Pancreas (tissue), 10 donors: Measurements from ENCODE around the gene RARRES2. TPM values are rescaled to one million over a fixed set of nuclear protein-coding genes. Genes with fewer than 3 reads are reported as not detected.

Experiments used
- ATAC-seq, 4 donors: fragments of 200-7000 bp; cut with Tn5 transposase; one replicate each; pipeline versions ENCODE4 v1.8.0 to v1.9.1; 2020; ENCODE audit warnings: mild to moderate bottlenecking in 4 of 4, moderate library complexity in 4 of 4
- DNase-seq, 6 donors: peaks; one replicate each; pipeline ENCODE4 v3.0.0-alpha.2; 2020
- FAIRE-seq: peaks from 2 replicates; lab custom pipeline; 2012; peaks lifted over from hg19 to GRCh38; lab: Jason Lieb, UNC
- H3K27ac ChIP-seq, 4 donors: fragments of 200-600 bp; sonication (generic); 1 replicate in 3 of 4; 2 replicates in 1 of 4; pipeline versions ENCODE4 v1.5.0 to v1.8.0; 2020
- H3K27me3 ChIP-seq, 4 donors: fragments of 200-600 bp; one replicate each; pipeline ENCODE4 v1.8.0; 2021
- H3K36me3 ChIP-seq, 3 donors: fragments of 200-600 bp; sonication (generic) in 1 of 3; one replicate each; pipeline versions ENCODE4 v1.5.0 to v1.8.0; 2020 to 2021
- H3K4me1 ChIP-seq, 3 donors: fragments of 200-600 bp; one replicate each; pipeline ENCODE4 v1.8.0; 2021
- H3K4me3 ChIP-seq, 4 donors: fragments of 200-600 bp; sonication (generic) in 2 of 4; one replicate each; pipeline versions ENCODE4 v1.5.0 to v1.8.0; 2020 to 2021
- H3K9me3 ChIP-seq, 4 donors: fragments of 200-600 bp; one replicate each; pipeline ENCODE4 v1.8.0; 2021
- CTCF ChIP-seq, 4 donors: fragments of 200-600 bp; sonication (generic) in 3 of 4; IDR thresholded peaks; one replicate each; pipeline versions ENCODE4 v1.5.0 to v1.8.0; 2021; ENCODE audit warnings: antibody characterized with exemption in 4 of 4
- WGBS, 2 donors: extraction: QIAGEN DNeasy Blood & Tissue Kit; methylation state at CpG; one replicate each; pipeline ENCODE4 v1.1.7; 2013; 5-methylcytosine and 5-hydroxymethylcytosine counted together
- intact Hi-C, 3 donors: fragments of 100-400 bp; cut with DNase I; formaldehyde crosslinking; loops; one replicate each; pipeline versions ENCODE4 v1.11.1 to v1.14.2; 2022
- polyA plus RNA-seq, 2 donors: library from polyadenylated mRNA; stranded (reverse); fragments of 200-250 nt; gene quantifications; one replicate each; pipeline ENCODE4 v1.2.3, GENCODE V29; 2013
- total RNA-seq, 6 donors: library from RNA; stranded (reverse); fragmentation: NEBNext Ultra II Directional in 4 of 6; extraction: Animal tissue kit (Norgen Biotek cat#: 25700) in 4 of 6; gene quantifications; one replicate each; pipeline versions ENCODE4 v1.2.1 to v1.2.4, GENCODE V29; 2021 to 2023
- donor health status: healthy with polysubstance abuse.
- donor health status: DM: no; HTN: no; CAD: no; lungs with moderate emphysema.
- donor health status: DM: no; HTN: no; CAD: no.
- donor health status: control.
- donor health status: control.
- donor health status: Bipolar disorder and iron deficiency.
- donor health status: DM: yes; HTN: yes; CAD: no.
- donor health status: DM: no; HTN: no; CAD: no.
- donor health status: DM: no; HTN: no; CAD: no.
- donor health status: DM: yes; HTN: yes; CAD: no.

Gene RARRES2
- total and polyA plus RNA-seq, 8 donors: 125 to 408 (median 236) TPM

GRCh38 chr7:150358988-150359621, 17.7 kb upstream of the RARRES2 start:
- Histone ChIP-seq H3K4me3 (no peak overlapping the region), H3K27me3 (no peaks in the 10 kb centered on the region), H3K27ac (no peak overlapping the region), H3K4me1 (peaks cover 5 to 11% (median 7%) of the 10 kb centered on the region in 3 donors), H3K9me3 (no peaks in the 10 kb centered on the region), H3K36me3 (no peaks in the 10 kb centered on the region)
- DNase-seq (no peak), FAIRE-seq (no peak), ATAC-seq (no peak)
- intact Hi-C loops: no loop called here
- 87 to 94% methylated on average over 4 of the region's 4 CpGs for WGBS, 2 donors
- TF ChIP-seq CTCF (IDR thresholded peaks at IDR 0.05): no peak

GRCh38 chr7:150358433-150358832, 17.0 kb upstream of the RARRES2 start:
- intact Hi-C loops: no loop called here
- H3K27me3 ChIP-seq: no peaks in the 10 kb centered on the region
- peaks cover 5 to 11% (median 7%) of the 10 kb centered on the region in 3 donors for H3K4me1 ChIP-seq
- DNase-seq (no peak), ATAC-seq (no peak), FAIRE-seq (no peak)
- no peak overlapping the region for H3K4me3 ChIP-seq
- H3K36me3 ChIP-seq: no peaks in the 10 kb centered on the region
- 92 to 95% methylated on average over 4 of the region's 4 CpGs for WGBS, 2 donors
- H3K9me3 ChIP-seq: no peaks in the 10 kb centered on the region
- H3K27ac ChIP-seq: no peak overlapping the region
- no peak for TF ChIP-seq CTCF (IDR thresholded peaks at IDR 0.05)

DNA sequence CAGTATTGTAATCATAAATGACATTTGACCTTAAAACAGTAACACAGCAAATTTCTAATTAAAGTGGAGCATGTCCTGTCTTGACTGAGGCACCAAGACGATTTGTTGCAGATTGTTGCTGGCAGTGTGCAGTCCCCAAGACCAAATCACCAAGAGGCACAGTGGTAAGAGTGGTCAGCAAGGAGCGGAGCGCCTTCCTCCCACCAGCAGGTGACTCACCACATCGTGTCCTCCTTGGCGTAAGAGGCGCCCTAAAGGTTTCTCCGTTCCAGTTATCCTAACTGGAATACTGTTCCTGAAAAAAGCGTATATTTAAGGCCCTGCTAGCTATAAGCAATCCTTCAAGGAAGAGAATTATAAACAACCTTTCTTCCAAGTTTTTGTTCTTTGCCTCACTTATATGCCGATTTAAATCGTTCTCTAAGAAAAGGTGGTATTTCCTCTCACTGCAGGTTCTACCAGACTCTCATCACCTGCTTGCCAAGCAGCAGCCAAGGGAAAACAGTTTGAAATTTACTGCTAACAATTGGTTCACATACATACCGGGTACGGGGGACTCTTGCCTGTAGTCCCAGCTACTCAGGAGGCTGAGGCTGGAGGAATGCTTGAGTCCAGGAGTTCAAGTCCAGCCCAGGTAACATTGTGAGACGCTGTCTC, 16.5 kb upstream of the RARRES2 start:
- Histone ChIP-seq H3K4me3 (no peak overlapping the region), H3K27me3 (no peaks in the 10 kb centered on the region), H3K4me1 (peaks cover 5 to 11% (median 7%) of the 10 kb centered on the region in 3 donors), H3K36me3 (no peaks in the 10 kb centered on the region), H3K27ac (no peak overlapping the region), H3K9me3 (no peaks in the 10 kb centered on the region)
- intact Hi-C loops: no loop called here
- DNase-seq (no peak), FAIRE-seq (no peak), ATAC-seq (no peak)
- 88 to 89% methylated on average over 13 of the region's 13 CpGs for WGBS, 2 donors
- no peak for TF ChIP-seq CTCF (IDR thresholded peaks at IDR 0.05)

DNA sequence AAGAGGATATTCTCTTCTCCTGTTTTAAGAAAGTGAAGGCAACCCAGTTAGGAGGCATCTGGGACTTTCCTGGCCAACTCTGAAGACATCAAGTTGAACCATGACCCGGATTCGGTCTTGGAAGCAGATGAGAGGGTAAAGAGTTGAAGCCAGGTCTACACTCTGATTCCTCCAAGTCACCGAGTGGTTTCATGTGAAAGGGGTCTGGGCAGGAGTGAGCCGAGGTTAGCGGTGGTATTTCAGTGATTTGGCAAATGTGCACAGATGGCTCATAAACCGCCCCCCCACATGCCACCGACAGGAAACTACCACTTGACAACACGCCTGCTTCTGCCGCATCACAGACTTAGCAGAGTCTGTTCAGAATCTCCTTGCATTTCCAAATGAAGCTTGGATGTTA, 15.8 kb upstream of the RARRES2 start:
- TF ChIP-seq CTCF (IDR thresholded peaks at IDR 0.05): no peak
- Histone ChIP-seq H3K27me3 (no peaks in the 10 kb centered on the region), H3K9me3 (no peaks in the 10 kb centered on the region), H3K4me1 (peaks cover 5 to 11% (median 7%) of the 10 kb centered on the region in 3 donors), H3K27ac (no peak overlapping the region), H3K36me3 (no peaks in the 10 kb centered on the region), H3K4me3 (no peak overlapping the region)
- DNase-seq: no peak
- intact Hi-C loops: no loop called here
- FAIRE-seq: no peak
- 68 to 69% methylated on average over 9 of the region's 9 CpGs for WGBS, 2 donors
- ATAC-seq: no peak
